Common myeloid progenitor, CD34-positive (primary cell): Measurements from ENCODE around the gene LNX2.
A peak's percentile ranks its signal among the peaks of the same experiment; 100 is the strongest.

ENCODE experiments used
- CTCF ChIA-PET: fragments of 350-600 bp; sonication (Branson Sonifier 250); formaldehyde crosslinking; loops from one replicate; lab custom pipeline; 2021; ENCODE audit warnings: antibody characterized with exemption; lab: Charles Lee
- POLR2A ChIA-PET: fragments of 350-600 bp; sonication (Branson Sonifier 250); formaldehyde crosslinking; loops from one replicate; lab custom pipeline; 2021; ENCODE audit warnings: antibody characterized with exemption; lab: Charles Lee
- DNase-seq, 3 donors: peaks; one replicate each; pipeline versions ENCODE4 v3.0.0 to v3.0.0-alpha.2; 2013
- H3K27ac ChIP-seq, 2 experiments: 1 replicate in 1 of 2; 2 replicates in 1 of 2; pipeline ENCODE4 v1.7.0; 2013; ENCODE audit warnings: inconsistent platforms in 2 of 2, low read length in 2 of 2, mild to moderate bottlenecking in 2 of 2, low read depth in 1 of 2, moderate library complexity in 1 of 2; ENCODE audit not compliant: severe bottlenecking in 2 of 2, insufficient read depth in 1 of 2, poor library complexity in 1 of 2
- H3K27me3 ChIP-seq, 5 experiments: replicated peaks in 2 of 5; 1 replicate in 3 of 5; 2 replicates in 2 of 5; pipeline versions ENCODE4 v1.6.1 to v1.7.0; 2013; ENCODE audit warnings: low read length in 4 of 5, mild to moderate bottlenecking in 2 of 5, moderate library complexity in 2 of 5, inconsistent platforms in 1 of 5; ENCODE audit not compliant: insufficient read depth in 5 of 5, control insufficient read depth in 4 of 5
- H3K36me3 ChIP-seq, 4 experiments: 1 replicate in 2 of 4; 2 replicates in 2 of 4; pipeline versions ENCODE4 v1.6.1 to v1.7.0; 2013; ENCODE audit warnings: low read length in 3 of 4, control low read depth in 1 of 4, mild to moderate bottlenecking in 1 of 4; ENCODE audit not compliant: control insufficient read depth in 4 of 4, insufficient read depth in 4 of 4
- H3K4me1 ChIP-seq, 4 experiments: 1 replicate in 3 of 4; 2 replicates in 1 of 4; pipeline versions ENCODE4 v1.6.1 to v1.7.1; 2013; ENCODE audit warnings: low read length in 3 of 4, mild to moderate bottlenecking in 3 of 4, control low read depth in 1 of 4, inconsistent platforms in 1 of 4, moderate library complexity in 1 of 4; ENCODE audit not compliant: control insufficient read depth in 4 of 4, insufficient read depth in 4 of 4; ENCODE audit errors: control extremely low read depth in 1 of 4
- H3K4me3 ChIP-seq, 7 experiments: 1 replicate in 4 of 7; 2 replicates in 3 of 7; pipeline versions ENCODE4 v1.5.1 to v1.7.0; 2013; ENCODE audit warnings: mild to moderate bottlenecking in 7 of 7, low read length in 6 of 7, moderate library complexity in 6 of 7, inconsistent platforms in 2 of 7, low read depth in 2 of 7, control low read depth in 1 of 7; ENCODE audit not compliant: insufficient read depth in 4 of 7, control insufficient read depth in 1 of 7; ENCODE audit errors: extremely low read depth in 1 of 7
- H3K9me3 ChIP-seq, 5 experiments: 1 replicate in 4 of 5; 2 replicates in 1 of 5; pipeline versions ENCODE4 v1.6.1 to v1.7.1; 2013; ENCODE audit warnings: low read length in 4 of 5, mild to moderate bottlenecking in 2 of 5, inconsistent platforms in 1 of 5, low read depth in 1 of 5, moderate library complexity in 1 of 5; ENCODE audit not compliant: control insufficient read depth in 4 of 5, insufficient read depth in 2 of 5; ENCODE audit errors: control extremely low read depth in 1 of 5
- WGBS: methylation state at CpG from one replicate; pipeline ENCODE4 v1.1.5; 2013; ENCODE audit not compliant: insufficient coverage; 5-methylcytosine and 5-hydroxymethylcytosine counted together

Gene LNX2

GRCh38 chr13:27638521-27638920 lies 18.2 kb upstream of the LNX2 start:
- Histone ChIP-seq H3K27me3 (no peaks in the 10 kb centered on the region), H3K4me1 (peaks cover 2 to 15% (median 5%) of the 10 kb centered on the region in 4 experiments), H3K4me3 (no peak overlapping the region), H3K36me3 (peaks cover 0 to 11% (median 5%) of the 10 kb centered on the region in 4 experiments), H3K27ac (no peak overlapping the region), H3K9me3 (no peaks in the 10 kb centered on the region)
- POLR2A ChIA-PET, result no interaction called here
- WGBS, result 91% methylated on average over 2 of the region's 2 CpGs
- DNase-seq, result no peak
- CTCF ChIA-PET, result interaction anchor here (1.1 to 2.3 kb wide), 2 partner anchors 11 to 32 kb away, joined by 4 to 8 read pairs; no protein-coding TSS in a partner anchor

- peaks cover 2 to 16% (median 5%) of the 10 kb centered on the region in 4 experiments for H3K36me3 ChIP-seq
- no peaks in the 10 kb centered on the region for H3K9me3 ChIP-seq
- POLR2A ChIA-PET, result no interaction called here
- no peaks in the 10 kb centered on the region for H3K27me3 ChIP-seq
- no peak overlapping the region for H3K4me3 ChIP-seq
- CTCF ChIA-PET, result interaction anchor here (1.1 to 2.3 kb wide), 2 partner anchors 12 to 32 kb away, joined by 4 to 8 read pairs; no protein-coding TSS in a partner anchor
- peaks cover 2 to 14% (median 5%) of the 10 kb centered on the region in 4 experiments for H3K4me1 ChIP-seq
- WGBS, result no CpG with 5 or more reads among the region's 1 CpG
- DNase-seq, result no peak
- H3K27ac ChIP-seq, result no peak overlapping the region
Measured at GRCh38 chr13:27638001-27638400, 17.7 kb upstream of the LNX2 start.

- ChIA-PET POLR2A (interaction anchor here (1.4 kb wide), 1 partner anchor 17 kb away, joined by 4 read pairs; the partner anchor contains the start of gene LNX2), CTCF (interaction anchor here (0.9 to 2.3 kb wide), 2 partner anchors 12 to 17 kb away, joined by 3 to 8 read pairs; partner anchors contain the start of gene LNX2)
- Histone ChIP-seq H3K27ac (no peak overlapping the region), H3K4me1 (peaks cover 2 to 14% (median 5%) of the 10 kb centered on the region in 4 experiments), H3K36me3 (peaks cover 2 to 21% (median 5%) of the 10 kb centered on the region in 4 experiments), H3K4me3 (peak overlapping the region in 1 of 7 experiments; percentile 15), H3K9me3 (no peaks in the 10 kb centered on the region), H3K27me3 (no peaks in the 10 kb centered on the region)
- WGBS, result no CpG with 5 or more reads among the region's 1 CpG
- DNase-seq, result no peak
Measured at GRCh38 chr13:27637289-27637626, 16.9 kb upstream of the LNX2 start.

- Histone ChIP-seq H3K27ac (no peak overlapping the region), H3K9me3 (no peaks in the 10 kb centered on the region), H3K36me3 (peaks cover 2 to 26% (median 5%) of the 10 kb centered on the region in 4 experiments), H3K27me3 (no peaks in the 10 kb centered on the region), H3K4me3 (peak overlapping the region in 2 of 7 experiments; percentile 2 to 15), H3K4me1 (peaks cover 2 to 14% (median 5%) of the 10 kb centered on the region in 4 experiments)
- ChIA-PET CTCF (interaction anchor here (0.9 kb wide), 1 partner anchor 16 kb away, joined by 3 read pairs; the partner anchor contains the start of gene LNX2), POLR2A (interaction anchor here (1.4 kb wide), 1 partner anchor 16 kb away, joined by 4 read pairs; the partner anchor contains the start of gene LNX2)
- peak in 2 of 3 donors; percentile 40 to 59 for DNase-seq
- WGBS, result 14% methylated on average over 2 of the region's 6 CpGs
Measured at GRCh38 chr13:27636589-27637288, 16.4 kb upstream of the LNX2 start.

GRCh38 chr13:27635266-27635665 lies 14.9 kb upstream of the LNX2 start:
- peak in 2 of 3 donors; percentile 52 to 61 for DNase-seq
- ChIA-PET CTCF (interaction anchor here (0.9 to 2.5 kb wide), 4 partner anchors 11 to 256 kb away, joined by 3 to 5 read pairs (median 4); partner anchors contain the start of gene POLR1D), POLR2A (no interaction called here)
- Histone ChIP-seq H3K36me3 (peaks cover 4 to 37% (median 7%) of the 10 kb centered on the region in 4 experiments), H3K4me3 (no peak overlapping the region), H3K4me1 (peaks cover 2 to 22% (median 5%) of the 10 kb centered on the region in 4 experiments), H3K27me3 (no peaks in the 10 kb centered on the region), H3K27ac (no peak overlapping the region), H3K9me3 (no peaks in the 10 kb centered on the region)
- WGBS, result no CpG with 5 or more reads among the region's 1 CpG

GRCh38 chr13:27634791-27635190 lies 14.5 kb upstream of the LNX2 start:
- WGBS, result 97% methylated on average over 3 of the region's 3 CpGs
- POLR2A ChIA-PET, result no interaction called here

More at GRCh38 chr13:27634791-27635190, 14.5 kb upstream of the LNX2 start:
- peaks cover 4 to 37% (median 7%) of the 10 kb centered on the region in 4 experiments for H3K36me3 ChIP-seq
- peaks cover 2 to 22% (median 5%) of the 10 kb centered on the region in 4 experiments for H3K4me1 ChIP-seq
- no peak overlapping the region for H3K27ac ChIP-seq
- no peaks in the 10 kb centered on the region for H3K27me3 ChIP-seq
- H3K9me3 ChIP-seq, result no peaks in the 10 kb centered on the region
- CTCF ChIA-PET, result interaction anchor here (0.9 to 2.5 kb wide), 3 partner anchors 10 to 36 kb away, joined by 4 to 5 read pairs (median 5); partner anchors contain the start of gene POLR1D
- no peak for DNase-seq
- H3K4me3 ChIP-seq, result no peak overlapping the region
